HFF-Myc (cell line): ENCODE results near the gene SCUBE1.

Source experiments
- DNase-seq: peaks from one replicate; pipeline ENCODE4 v3.0.0-alpha.2; 2011; ENCODE audit warnings: low read depth; ENCODE audit errors: extremely low read depth
- H3K4me3 ChIP-seq: replicated peaks from 2 replicates; pipeline ENCODE4 v1.5.1; 2011; ENCODE audit warnings: low read depth, mild to moderate bottlenecking, control low read depth, low read length
- CTCF ChIP-seq: IDR thresholded peaks from 2 replicates; pipeline ENCODE4 v1.5.1; 2012; ENCODE audit warnings: mild to moderate bottlenecking, low read depth, low read length, control low read depth; ENCODE audit errors: missing control alignments

SCUBE1 gene

GRCh38 chr22:43303751-43304150, 39.4 kb downstream of the SCUBE1 start:
- no peak overlapping the region for H3K4me3 ChIP-seq
- DNase-seq: no peak
- no peak for TF ChIP-seq CTCF

DNA sequence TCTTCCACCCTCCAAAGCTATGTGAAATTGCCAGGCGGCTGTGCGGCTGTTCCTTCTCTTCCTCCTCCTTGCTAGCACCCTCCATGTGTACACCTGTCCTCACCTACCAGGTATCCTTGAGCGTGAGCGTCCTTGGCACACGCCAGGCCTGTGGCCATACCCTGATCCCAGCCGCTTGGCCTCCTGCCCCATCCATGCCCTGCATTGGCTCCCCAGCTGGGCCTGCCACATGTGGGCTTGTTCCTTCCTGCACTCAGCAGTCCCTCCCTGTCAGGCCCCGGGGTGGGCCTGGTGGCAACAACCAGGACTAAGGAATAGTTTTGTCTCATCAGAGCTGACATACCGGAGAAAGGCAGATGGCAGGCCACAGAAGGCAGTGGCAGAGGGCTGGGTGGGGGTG, 40.0 kb downstream of the SCUBE1 start:
- H3K4me3 ChIP-seq: no peak overlapping the region
- no peak for TF ChIP-seq CTCF
- DNase-seq: no peak

DNA sequence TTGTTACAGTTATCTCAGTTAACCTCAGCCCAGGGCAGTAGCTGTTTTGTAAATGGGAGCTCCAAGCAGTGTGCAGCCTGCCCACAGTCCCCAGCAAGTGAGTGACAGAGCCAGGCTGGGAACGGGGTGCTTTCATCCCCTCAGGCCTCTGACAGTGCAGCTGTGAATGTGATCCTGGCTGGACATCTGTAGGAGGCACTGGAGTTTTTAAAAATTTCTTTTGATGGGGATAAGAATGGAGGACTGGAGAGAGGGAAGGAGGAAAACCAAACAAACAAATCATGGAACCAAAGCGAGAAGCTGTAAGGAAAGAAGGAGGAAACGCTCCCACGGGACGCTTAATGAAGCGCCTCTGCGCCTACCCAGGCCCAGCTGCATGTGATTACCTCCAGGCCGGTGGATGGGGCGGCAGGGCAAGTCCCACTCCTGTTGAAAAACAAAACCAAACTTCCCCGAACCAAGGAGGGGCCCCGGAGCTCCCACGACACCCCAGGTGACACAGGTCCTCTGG, 40.6 kb downstream of the SCUBE1 start:
- no peak overlapping the region for H3K4me3 ChIP-seq
- TF ChIP-seq CTCF: no peak
- DNase-seq: no peak

- no peak for DNase-seq
- no peak for TF ChIP-seq CTCF
- no peak overlapping the region for H3K4me3 ChIP-seq
Observed at GRCh38 chr22:43301866-43302265, 41.3 kb downstream of the SCUBE1 start.

DNA sequence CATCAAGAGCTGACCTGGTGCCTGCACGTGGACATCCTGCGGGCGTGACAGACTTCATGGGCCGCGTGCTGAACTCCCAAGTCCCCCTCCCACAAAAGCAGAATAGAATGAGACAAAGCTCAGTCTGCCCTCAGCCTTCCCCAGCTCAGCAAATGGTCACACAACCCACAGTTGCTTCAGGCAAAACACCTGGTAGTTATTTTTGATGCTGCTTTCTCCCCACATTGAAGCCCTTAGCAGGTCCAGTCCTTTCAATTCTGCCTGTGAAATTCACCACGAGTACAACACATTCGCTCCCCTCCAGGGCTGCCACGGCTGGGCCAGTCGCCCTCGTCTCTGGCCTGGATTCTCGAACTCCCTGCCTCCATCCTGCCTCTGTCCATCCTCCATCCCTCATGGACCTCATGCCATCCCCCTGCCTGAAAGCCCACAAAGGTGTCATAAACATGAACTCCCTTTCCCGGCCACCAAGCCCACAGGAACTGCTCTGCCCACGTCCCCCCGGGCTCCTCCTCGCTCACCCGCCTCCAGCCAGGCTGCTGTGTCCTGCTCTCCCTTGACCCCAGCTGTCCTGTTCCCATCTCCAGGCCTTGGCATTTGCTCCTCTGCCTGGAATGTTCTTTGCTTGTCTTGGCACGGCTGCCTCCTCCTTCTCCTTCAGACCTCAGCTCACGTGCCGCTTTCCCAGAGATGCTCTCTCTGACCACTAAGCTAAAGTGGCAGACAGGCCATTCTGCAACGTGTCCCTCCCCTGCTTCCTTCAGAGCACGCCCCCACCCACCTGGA, 42.1 kb downstream of the SCUBE1 start:
- TF ChIP-seq CTCF: no peak
- DNase-seq: no peak
- H3K4me3 ChIP-seq: no peak overlapping the region

- no peak for TF ChIP-seq CTCF
- no peak for DNase-seq
- no peak overlapping the region for H3K4me3 ChIP-seq
Observed at GRCh38 chr22:43299736-43300135, 43.4 kb downstream of the SCUBE1 start.
